Stimulated activated naive CD4-positive, alpha-beta T cell (primary cell): ENCODE data around the gene ITGB8.

Source experiments
- DNase-seq, 6 experiments: peaks; one replicate each; lab custom pipeline; 2025; lab: John Stamatoyannopoulos, UW

Gene ITGB8

DNA sequence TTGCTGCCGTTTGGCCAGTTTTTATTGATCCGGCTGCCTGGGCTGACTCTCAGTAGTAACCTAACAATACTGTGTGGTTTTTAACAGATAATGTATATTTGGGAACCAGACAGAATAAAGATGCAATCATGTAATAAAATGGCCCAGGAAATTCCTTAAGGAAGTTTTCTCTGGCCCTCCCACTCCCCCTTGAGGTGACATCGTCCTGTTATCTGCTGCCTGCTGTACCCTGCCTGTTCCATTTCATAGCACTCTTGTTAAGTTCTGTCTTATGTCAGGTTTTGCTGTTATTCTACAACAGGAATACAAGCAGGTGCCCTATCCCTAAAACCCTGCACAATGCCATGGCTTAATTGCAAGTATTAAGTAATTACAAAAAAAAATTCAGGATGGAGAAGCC, 12.5 kb downstream of the ITGB8 start:
- no peak for DNase-seq

DNA sequence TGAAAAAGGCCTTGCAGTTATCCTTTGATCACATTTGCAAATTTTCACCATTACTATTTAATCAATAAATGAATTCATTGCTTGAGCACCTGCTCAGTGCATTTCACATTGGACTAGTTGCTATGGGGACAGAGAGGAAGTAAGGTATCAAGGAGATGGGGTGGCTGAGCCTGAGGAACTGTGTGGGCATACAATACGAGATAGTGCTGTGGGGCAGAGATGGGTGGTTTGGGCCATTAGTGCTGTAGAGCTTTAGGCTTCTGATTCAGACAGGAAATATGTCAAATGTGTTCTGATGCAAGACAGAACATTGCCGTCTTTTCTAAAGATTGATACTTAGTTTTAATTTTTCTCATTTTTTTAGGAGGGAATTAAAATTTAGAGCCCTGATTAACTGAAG, 13.2 kb downstream of the ITGB8 start:
- no peak for DNase-seq

DNA sequence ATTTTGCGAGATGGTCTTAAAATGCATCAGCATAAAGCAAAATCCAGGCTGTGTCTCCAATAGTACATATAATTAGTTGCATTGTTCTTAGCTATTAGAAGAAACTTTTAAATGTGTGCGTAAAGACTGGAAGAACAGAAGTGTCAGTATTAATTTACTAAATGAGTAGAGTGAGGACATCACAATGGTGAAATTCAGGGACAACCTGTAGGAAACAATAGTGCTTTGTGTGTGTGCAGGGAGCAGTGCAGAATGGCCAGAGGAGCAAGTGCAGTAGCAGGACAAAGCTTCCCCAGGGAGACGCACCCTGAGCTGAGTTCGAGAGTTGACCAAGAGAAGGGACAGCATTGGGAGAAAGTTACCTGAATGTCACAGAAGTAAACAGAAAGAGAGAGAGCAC, 13.7 kb downstream of the ITGB8 start:
- no peak for DNase-seq

DNA sequence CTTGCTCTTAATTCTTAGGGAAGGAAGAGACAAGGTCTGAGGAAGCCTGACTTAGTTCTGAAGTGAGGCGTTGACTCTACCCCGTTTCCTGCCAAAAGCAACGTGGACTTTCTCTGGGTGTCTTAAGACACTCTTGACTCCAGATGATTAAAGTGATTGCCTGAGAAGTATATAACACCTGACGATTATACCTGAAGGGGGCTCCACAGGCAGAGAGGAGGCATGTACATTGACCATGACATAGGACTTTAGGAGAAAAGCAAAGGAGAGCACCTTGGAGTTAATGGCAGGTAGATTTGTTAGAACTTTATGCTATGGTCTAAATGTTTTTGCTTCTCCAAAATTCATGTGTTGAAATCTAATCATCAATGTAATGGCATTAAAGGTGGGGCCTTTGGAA, 15.9 kb downstream of the ITGB8 start:
- no peak for DNase-seq

DNA sequence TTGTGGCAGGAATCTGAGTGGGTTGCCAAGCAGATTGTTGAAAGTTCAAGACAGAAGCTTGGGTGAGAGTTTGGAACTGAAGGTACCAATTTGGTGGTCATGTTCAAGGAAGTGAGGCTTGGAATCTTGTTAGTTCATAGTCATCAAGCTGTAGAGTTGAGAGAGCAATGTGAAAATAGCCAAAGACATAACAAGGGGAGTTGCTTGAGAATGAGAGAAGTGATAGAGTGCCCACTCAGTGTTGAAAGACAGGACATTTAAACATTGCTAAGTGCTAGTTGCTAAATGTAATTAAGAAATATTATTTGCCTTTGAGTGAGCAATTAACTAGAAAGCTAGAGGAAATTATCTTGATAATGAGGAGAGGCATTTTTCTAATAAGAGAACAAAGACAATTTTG, 17.0 kb downstream of the ITGB8 start:
- DNase-seq = no peak

DNA sequence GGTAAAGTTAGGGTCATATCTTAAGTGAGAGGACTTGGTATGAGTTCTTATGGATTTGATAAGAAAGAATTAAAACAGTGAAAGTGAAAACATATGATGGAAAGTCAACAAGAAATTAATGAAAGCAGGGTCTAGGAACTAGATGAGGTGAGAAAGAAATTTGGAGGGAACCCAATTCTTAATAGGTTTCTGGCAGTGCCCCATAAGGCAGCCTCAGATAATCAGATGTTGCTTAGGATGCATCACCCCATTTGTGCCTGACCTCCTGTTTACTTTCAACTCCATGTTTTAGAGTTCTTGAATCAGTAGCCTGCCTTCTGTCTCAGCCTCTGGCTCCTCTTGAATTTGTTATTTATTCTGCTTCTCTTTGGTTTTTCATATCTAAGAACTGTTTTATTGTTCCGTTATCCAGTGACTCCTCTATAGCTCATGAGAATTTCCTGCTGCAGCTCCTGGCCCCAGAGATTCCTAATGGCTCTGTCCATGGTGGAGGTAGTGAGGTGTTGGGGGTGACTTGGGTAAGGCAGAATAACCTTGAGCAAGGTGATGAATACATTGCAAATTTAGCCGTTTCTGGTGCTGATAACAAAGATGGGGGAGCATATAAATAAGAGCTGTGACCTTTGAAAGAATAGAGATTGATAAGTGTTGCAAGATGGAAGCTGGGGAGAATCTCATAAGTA, 17.6 kb downstream of the ITGB8 start:
- no peak for DNase-seq

DNA sequence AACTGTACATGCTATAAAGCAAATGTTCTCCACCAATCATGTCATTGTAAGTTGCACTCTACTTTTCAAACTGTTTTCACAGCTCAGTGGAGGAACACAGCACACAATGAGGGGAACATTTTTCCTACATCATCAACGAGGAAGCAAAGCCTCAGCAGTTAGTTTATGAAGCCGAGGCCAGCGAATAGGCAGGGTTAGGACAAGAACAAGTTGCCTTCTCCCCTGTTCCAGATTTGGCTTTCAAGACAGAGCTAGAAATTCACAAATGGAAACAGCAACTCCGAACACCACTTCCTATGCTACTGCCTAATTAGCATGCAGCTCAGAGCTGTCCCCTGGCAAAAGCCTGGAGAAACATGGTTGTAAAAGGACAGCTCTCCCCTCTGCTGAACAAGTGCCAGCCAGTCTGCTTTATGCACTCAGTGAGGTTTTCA, 19.8 kb downstream of the ITGB8 start:
- no peak for DNase-seq

DNA sequence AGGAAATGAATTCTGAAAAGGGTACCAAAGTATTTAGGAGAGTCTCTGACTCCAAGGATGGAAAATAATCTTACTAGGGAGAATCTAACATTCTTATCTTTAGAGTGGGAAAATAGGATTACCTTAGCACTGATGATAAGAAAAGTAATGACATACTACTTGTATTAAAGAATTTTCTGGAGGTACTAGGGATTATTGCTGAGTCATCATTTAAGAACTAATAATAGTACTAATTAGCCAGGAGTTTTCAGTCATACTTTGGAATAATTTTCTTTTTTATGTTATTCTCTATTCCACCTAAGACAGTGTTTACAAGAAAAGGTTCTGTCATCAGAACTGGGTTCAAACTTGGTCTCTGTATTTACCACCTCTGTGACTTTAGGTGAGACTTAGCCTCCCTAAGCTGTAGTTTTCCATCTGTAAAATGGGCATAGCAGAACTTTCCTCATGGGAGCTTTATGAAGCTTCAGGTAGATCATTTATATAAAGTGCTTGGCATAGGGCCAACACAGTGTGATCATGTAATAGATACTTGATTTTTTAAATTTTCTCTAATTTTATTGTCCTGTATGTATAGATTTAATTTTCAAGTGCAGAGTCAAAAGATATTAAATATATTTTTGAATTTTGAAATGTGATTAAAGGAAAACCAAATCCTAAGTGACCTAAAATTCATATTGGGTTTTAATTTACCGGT, 20.4 kb downstream of the ITGB8 start:
- no peak for DNase-seq

DNA sequence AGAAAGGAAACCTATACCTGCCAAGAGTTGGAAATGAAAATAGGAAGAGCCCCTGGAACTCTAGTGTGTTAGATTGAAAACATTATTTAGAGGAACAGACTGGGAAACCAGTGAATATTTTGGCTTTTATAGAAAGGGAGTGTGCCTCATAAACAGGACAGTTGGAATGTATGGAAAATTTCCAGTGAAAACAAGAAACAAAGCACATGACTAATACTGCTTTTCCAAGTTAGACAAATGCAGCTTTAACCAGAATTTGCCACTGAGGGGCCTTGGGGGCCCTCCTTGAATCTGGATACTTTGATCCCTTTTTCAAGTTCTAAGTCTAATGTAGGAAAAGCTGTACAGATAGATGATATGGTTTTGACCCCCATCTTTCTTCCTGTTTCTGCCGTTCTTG, 21.2 kb downstream of the ITGB8 start:
- DNase-seq = no peak

DNA sequence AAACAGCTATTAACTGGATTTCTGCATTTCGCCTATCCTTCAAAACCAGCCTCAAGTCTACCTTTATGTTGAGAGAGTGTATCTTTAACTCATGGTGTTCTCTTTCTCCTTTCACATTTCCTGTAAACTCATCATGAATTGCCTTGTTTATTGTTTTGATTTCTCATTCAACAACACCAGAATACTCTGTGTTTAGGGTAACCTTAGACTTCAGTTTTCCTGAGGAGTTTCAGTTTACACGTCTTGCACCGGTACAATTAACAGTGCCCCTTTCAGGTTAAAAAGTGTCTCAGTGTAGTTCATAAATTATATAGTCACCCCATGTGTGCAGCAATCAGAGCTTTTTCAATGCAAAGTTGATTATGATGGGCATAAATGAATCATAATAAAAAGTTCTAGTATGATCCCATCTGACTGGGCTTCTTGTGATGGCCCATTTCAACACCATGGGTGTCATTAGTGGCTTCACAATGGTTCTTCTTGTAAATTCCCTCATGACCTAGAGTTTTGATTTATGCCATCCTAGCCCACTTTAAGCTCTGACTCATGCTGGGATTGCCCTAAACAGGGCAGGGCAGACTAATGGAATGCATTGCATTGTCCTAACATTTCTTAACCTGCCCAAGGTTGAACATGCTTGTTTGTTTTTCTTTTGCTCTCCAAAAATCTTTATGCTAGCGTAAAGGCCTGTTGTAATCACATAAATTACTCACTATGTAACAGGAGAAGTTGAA, 22.0 kb downstream of the ITGB8 start:
- DNase-seq = no peak

DNA sequence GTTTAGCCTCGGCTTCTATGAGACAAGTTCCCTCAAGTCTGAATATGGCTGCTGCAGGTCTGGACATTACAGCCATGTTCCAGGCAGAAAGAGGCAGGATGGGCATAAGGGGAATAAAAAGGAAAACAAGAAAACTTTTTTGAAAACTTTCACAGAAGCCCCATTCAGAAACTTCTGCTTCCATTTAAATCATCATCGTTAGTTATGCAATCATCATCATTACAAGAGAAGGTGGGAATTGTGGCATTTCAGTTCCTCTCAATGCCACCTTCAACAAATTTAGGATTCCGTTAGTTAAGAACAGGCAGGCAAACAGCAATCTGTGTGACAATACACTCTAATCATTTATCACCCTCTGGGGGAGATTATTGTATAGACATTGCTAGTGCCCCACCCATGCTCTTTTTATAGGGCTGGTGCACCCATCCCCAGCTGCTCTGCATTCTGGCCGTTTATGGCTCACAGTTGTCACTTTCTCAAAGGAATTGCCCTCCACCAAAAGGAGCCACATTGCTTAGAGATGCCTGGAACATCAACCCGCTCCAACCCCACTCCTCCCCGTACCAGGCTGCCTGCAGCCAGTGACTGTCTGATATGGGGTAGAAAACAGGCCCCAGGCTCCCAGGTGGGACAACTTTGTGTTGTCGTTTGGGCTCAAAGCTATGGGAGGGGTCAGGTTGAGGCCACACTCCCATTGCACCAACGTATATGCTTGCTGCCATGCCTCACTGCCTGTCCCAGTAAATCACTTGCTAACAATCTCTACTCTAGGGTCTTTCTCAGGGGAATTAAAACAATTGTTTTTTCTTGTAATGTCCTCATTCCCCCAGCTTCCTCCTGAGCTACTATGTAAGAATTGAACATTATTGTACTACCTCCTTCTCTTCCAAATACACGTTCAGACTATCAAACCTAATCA, 24.2 kb downstream of the ITGB8 start:
- DNase-seq = no peak

DNA sequence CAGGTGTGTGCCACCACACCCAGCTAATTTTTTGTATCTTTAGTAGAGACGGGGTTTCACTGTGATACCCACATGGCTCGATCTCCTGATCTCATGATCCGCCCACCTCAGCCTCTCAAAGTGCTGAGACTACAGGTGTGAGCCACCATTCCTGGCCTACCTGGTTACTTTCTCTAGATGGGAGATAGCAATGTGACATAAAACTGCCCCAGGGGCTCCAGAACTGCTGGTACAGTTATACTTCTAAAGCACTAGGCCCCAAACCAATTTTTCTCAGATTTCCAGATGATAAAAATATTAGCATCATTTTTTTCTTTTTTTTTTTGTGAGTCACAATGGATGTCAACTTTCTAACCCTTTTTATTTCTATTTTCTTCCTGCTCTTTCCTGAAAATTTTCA, 27.4 kb downstream of the ITGB8 start:
- DNase-seq = no peak

DNA sequence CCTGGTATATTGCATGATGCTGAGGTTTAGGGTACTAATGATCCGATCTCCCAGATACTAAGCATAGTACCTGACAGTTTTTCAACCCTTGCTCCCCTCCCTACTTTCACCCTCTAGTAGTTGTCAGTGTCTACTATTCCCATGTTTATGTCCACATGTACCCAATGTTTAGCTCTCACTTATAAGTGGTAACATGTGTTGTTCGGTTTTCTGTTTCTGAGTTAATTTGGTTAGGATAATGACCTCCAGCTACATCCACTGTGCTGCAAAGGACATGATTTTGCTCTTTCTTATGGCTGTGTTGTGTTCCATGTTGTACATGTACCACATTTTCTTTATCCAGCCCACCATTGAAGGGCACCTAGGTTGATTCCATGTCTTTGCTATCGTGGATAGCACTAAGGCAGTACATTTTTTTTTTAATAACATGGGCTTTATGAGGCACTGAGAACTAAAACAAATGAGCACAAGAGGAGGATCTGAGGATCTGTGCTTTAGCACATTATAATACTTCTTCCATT, 28.1 kb downstream of the ITGB8 start:
- no peak for DNase-seq

DNA sequence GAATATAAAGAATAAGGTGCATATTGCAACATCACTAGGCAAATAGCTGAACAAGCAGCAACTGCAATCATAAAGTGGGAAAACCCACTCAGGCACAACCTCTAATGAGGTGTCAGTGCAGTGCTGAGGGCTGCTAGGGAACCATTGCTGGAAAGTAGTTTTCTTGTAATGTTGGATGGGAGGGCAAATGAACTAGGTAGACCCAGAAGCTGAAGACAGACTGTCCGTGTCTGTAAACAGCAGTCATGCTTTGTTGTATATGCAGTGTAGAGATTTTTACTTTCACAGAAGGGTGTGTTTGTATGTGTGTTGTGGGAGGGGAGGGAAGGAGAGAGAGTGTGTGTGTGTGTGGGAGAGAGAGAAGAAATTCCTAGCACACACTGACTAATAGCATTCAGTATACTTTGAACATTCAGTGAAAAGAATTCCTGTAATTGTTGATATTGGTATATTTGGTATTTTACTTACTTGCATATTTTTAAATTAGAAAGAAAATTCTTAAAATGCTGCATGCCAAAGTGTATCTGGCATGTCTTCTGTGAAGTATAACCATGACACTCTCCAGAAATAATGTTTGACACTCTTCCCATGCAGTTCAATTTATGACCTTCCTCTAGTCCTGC, 28.8 kb downstream of the ITGB8 start:
- no peak for DNase-seq

DNA sequence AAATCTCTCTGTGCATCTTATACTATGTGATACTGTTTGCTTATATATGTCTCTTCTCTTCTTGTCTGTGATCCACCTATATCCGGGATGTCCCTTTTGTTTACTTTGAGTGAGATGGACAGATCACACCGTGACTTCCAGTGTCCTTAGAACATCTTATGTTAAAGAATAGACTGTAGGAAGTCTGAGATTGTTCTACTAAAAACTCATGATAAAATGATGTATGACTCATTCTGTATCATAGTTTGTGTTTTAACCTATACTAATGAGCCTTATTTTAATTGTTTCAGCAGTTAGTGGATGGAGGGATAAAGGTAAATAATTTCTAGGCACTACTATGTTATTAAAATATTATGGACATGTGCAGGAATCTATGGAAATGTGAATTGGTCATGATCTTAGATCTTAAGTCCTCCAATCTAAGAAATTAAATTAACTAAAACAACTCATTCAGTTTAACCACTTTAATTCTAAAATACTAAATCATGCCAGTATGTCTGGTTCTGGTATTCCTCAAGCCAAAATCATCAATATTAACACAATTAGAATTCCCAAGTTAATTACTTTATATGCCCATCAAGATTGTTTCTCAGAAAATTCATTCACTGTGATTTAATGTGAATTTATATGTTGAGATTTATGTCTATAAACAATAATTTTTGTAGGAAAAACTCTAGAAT, 32.0 kb downstream of the ITGB8 start:
- no peak for DNase-seq

DNA sequence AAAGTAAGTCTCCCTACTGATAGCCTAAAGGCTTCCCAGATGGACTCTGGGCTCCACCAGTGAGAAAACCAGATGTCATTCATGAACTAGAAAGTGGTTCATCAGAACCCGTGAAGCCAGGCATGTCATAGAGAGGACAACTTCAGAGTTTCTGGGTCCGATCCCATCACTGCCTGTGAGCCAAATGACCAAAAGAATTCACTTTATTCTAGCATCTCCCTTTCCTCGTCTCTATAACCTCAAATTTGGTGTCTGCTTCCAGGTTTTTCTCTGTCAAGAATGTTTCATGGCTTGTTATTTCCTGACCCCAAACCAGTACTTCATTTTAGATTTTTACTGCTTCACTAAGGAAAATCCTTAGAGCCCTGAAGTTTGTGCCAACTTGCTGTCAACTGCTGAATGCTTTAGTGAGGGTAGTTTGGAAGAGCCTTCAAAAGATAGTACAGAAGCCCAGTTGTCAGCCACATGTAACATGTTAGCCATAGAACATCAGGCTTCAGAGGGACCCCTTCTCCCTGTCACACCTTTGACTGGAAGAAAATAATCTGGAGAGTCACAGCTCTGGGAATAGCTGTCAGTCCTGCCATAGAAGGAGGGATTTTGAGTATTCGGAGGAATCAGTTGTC, 34.0 kb downstream of the ITGB8 start:
- no peak for DNase-seq

DNA sequence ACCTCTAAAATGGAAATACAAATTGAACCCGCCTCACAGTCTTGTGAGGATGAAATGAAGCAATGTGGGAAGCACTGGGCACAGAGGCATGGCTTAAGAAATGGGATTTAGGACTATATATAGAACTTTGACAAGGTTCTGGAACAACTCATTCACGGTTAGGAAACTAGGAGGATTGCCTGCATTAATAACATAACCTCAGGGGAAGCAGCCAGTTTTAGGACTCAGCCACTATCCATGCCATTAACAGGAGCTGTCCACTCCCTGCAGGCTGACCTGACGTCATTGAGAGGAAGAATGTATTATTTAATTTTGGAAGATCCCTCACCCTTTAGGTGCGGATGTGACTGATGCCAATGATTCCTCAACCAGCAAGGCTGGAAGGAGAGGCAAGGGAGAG, 34.8 kb downstream of the ITGB8 start:
- DNase-seq = no peak

DNA sequence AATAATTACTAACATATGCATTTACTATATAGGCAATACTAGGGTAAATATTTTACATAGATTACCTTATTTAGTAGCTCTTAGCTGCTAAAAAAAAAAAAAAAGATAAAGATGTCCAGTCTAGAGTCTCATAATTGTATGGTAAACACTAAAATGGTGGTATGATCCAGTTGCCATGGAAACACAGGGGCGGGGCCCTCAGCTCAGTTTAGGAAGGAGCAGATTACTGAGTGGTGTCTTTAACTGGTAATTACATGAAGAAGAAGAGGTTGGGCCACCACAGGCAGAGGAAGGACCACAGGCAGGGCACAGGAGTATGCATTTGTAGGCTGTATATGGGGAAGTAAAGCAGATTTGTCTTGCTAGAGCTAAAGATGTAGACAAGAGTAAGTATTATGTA, 43.7 kb downstream of the ITGB8 start:
- DNase-seq = no peak

DNA sequence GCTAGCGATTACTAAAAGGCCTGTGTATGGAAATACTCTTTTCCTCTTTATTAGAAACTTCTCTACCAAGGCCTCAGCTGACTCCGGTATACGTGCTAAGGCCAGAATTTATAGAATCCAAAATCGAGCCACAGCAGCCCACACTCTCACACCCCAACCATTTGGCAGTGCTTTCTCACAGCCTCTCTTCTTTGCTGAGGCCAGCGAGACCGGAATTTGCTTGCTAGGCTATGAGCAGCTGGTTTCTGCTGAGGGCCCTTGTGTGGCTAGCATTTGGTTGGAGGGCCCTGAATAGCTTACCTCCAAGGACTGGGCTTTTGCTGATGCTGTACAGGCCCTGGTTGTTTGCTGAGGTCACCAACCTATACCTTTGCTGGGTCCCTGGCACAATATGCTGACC, 46.1 kb downstream of the ITGB8 start:
- no peak for DNase-seq

DNA sequence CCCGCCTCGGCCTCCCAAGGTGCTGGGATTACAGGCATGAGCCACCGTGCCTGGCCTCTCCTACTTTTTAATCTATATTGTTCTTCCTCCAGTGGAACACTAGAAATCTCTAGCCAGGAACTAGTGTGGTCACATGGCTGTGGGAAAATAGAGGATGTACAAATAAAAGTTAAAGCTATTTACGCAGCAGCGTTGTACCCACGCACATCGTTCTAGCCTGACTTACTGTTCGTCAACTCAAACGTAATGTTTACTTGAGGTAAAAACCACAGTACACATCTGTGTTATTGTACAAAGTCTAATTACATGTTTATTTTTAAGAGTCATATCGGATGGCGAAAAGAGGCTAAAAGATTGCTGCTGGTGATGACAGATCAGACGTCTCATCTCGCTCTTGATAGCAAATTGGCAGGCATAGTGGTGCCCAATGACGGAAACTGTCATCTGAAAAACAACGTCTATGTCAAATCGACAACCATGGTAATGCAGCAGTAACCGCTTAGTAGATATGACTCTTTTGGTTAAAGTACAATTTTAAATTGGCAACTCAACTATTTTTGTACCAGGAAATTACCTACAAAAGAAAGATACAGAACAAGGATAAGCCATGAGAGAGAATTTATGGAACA, 50.8 kb downstream of the ITGB8 start:
- DNase-seq = no peak
